HG03342 (cell line): ENCODE measurements around the gene DPY19L3.
"Not testable (repeated sequence)": the region's sequence is repeated elsewhere in the genome, so short reads cannot be mapped to it uniquely, and the experiment has no call there.

ENCODE experiments used
- ATAC-seq: cut with Tn5 transposase; IDR thresholded peaks from one replicate; pipeline ENCODE4 v1.9.1; 2021; ENCODE audit warnings: mild to moderate bottlenecking, moderate library complexity; ENCODE audit not compliant: unreplicated experiment

DPY19L3 gene

DNA sequence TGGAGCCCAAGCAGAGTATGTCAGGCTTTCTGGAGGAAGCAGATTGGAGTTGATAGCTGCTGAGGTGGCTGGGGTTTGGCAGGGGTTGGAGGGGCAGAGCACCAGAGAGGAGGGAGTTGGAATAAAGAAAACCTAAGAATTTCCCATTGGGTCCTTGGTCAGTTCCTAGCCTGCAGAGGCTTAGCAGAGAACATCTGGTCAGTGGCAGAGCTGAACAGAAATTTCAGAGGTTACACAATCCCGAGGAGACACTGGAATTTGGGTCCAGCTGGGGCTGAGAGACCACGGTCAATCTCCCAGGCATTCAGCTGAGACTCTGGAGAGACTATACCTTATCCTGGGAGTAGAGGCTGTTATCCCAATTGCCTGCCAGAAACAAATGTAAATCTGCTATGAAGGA lies 84.4 kb downstream of the DPY19L3 start:
- no peak for ATAC-seq

DNA sequence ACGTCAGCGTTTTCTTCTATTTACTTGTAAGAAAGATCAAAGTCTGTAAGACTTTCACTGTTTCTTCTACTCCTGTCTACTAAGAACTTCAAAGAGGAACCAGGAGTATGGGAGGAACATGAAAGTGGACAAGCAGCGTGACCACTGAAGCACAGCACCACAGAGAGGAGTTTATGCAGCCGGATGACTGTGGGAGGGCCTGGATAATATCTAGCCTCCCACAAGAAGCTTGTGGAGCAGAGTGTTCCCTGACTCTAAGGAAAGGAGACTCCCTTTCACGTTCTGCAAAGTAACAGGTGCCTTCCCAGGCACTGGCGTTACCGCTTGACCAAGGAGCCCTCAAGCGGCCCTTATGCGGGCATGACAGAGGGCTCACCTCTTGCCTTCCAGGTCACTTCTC lies 91.8 kb downstream of the DPY19L3 start:
- no peak for ATAC-seq

DNA sequence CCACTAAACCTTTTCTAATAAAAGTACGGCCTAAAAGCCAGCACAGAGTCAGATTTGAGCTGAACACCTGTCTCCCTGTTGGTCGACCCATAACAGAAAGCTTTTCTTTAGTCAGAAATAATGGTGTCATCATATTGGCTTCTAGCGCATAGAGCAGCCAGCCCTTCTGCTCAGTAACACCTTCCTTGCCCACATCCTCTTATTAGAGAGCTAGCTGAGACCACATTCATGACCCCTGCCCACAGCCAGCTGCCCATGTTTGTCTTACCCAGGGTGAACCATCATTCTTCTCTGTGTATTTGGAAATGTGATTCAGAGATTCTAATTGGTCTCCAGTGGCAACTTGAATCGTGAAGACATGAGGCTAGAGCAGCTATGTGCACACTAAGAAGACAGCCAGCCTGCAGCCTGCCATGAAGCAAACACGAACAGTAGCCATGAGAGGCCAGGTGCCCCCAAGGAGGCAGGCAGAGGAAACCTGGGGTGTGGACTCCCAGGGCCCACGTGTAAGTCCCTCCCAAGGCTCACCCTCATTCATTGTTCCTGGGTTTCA lies 93.2 kb downstream of the DPY19L3 start:
- ATAC-seq: no peak

DNA sequence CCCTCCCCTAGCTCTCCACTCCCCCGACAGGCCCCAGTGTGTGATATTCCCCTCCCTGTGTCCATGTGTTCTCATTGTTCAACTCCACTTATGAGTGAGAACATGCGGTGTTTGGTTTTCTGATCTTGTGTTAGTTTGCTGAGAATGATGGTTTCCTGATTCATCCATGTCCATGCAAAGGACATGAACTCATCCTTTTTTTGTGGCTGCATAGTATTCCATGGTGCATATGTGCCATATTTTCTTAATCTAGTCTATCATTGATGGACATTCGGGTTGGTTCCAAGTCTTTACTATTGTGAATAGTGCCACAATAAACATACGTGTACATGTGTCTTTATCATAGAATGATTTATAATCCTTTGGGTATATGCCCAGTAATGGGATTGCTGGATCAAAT lies 106.9 kb downstream of the DPY19L3 start:
- not testable (repeated sequence) for ATAC-seq

DNA sequence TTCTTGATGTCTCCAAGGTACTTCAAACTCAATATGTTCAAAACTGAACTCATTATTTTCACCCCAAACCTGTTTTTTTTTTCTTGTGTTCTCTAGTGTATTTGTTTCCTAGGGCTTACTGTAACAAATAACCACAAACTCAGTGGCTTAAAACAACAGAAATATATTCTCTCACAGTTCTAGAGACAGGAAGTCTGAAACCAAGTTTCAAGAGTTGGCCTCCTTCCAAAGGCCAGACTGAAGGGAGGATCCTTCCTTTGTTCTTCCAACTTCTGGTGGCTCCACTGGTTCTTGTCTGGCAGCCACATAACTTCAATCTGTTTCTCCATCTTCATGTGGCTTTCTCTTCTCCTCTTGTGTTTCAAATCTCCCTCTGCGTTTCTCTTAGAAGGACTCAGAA lies 113.5 kb downstream of the DPY19L3 start:
- no peak for ATAC-seq

DNA sequence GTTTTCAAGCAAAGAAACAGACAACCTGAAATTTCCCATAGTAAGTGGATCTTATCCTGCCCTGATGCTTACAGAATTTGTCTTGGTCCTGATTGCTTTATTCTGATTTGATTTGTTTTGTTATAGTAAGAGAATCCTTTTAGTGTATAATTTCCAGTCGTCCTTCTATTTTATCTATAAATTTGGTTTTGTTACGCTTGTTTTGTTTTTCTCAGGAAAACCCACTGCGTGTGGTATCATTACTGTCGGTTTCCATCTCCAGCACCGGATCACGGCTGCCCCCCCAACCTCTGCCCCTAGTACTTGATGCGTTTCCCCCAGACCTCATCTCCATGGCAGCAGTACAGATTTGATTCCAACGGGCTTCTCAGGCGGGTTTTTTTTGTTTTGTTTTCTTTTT lies 117.4 kb downstream of the DPY19L3 start:
- no peak for ATAC-seq

DNA sequence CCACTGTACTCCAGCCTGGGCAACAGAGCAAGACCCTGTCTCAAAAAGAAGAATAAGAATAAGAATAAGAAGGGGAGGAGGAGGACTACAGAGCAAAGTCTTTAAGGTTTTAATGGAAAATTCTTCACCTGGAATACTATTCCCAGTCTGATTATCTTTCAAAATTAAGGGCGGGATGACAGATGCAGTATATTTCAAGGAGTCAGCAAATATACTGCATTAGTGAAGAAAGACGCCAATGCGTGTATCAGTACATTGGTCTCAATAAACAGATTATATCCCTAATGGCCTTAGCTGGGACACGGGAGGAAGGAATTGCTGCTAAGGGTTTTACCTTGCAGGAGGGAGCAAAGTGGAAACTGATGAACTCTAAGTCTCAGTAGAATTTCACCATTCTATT lies 121.3 kb downstream of the DPY19L3 start:
- ATAC-seq: no peak

DNA sequence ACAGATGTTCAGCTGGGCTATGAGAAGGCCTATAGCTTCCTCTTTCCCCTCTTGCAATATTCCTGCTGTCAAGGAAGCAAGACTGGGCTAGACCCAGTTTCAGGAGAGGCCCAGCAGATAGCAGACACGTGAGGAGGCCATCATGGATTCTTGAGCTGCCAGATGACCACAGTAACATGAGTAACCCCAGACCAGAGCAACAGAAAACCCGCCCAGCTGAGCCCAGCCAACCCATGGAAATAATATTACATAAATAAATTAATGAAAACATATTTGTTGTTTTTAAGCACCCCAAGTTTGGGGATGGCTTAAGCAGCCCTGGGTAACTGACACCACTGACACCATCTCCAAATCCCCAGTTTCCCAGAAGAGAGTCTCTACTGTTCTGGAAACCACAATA lies 125.2 kb downstream of the DPY19L3 start:
- ATAC-seq: no peak

DNA sequence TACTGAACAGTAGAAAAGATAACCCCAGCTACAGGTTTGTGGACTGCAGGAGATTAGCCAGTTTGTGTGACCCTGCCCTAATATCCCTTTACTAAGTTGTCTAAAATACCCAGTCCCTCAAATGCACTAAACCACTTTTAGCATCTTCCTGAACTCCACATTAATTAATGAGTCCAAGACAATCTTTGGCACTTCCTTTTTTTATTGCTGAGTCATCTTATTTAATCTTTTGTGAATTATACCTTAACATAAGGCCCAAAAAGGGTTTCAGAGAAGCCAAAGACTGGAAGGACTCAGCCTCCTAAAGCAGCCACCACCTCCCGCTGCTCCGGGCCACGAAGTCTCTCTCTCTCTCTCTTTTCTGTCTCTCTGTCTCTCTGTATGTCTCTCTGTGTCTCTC lies 126.7 kb downstream of the DPY19L3 start:
- ATAC-seq: no peak
